Right forelimb (tissue), 1 donor: ENCODE results near the gene C1orf174.

ENCODE experiments used
- DNase-seq: peaks from one replicate; pipeline ENCODE4 v3.0.0-alpha.2; 2018

C1orf174 gene

DNA sequence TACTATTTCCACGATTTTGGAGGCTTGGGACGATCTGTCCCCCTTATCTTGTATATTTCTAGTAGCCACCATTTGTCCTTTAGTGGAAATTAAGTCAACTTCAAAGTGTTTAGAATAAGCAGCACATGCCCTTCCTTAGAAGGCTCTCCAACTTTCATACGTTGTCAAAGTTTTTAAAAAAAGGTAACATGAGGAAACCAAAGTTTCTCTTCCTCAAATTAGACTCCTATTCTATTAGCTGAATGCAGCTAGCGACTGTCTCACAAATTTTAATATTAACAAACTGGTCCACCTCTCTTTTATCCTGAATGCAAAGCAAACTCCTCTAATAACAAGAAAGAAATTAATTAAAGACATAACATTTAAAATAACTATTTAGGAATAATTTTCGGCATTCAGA lies 6.9 kb downstream of the C1orf174 start:
- no peak for DNase-seq

DNA sequence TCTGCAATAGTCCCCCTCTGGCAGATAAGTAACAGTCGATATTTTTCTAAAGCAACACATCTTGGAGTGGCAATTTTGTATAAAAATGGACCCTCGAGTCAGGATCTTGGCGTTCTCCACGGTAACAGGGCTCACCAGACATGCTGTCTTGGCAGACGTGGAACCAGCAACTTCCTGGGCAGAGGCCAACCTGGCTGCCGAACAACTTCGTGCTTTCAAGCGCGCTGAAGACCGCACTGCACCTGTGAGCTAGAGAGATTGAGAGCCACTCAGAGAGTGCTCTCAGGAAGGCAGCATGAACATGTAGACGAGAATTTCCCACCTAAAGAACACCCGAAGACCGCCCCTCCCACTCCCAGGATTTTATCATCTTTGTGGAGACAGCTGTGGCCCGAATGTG lies 7.3 kb downstream of the C1orf174 start:
- DNase-seq = no peak

DNA sequence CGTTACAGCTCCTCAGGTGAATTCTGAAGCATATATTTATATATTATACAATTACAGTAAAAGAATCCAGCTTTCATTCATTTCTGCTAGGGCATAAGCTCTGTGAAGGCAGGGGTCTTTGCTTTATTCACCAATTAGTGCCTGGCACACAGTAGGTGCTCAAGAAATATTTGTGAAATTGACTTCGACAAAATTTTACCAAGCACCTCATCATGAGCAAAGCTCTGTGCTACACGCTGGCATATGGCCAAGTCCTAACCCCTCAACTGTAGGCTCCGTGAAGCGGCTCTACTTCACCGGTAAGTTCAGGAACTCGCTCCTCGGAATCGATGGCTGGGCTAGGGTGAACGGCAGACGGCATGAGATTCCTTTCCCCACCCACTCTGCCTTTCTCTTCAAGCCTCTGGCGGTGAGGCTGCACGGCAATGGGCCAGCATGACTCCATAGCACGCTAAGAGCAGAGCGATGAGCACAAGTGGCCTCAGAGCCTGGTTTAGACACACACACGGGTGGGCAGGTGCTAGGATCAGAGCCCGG lies 8.7 kb downstream of the C1orf174 start:
- DNase-seq = no peak

DNA sequence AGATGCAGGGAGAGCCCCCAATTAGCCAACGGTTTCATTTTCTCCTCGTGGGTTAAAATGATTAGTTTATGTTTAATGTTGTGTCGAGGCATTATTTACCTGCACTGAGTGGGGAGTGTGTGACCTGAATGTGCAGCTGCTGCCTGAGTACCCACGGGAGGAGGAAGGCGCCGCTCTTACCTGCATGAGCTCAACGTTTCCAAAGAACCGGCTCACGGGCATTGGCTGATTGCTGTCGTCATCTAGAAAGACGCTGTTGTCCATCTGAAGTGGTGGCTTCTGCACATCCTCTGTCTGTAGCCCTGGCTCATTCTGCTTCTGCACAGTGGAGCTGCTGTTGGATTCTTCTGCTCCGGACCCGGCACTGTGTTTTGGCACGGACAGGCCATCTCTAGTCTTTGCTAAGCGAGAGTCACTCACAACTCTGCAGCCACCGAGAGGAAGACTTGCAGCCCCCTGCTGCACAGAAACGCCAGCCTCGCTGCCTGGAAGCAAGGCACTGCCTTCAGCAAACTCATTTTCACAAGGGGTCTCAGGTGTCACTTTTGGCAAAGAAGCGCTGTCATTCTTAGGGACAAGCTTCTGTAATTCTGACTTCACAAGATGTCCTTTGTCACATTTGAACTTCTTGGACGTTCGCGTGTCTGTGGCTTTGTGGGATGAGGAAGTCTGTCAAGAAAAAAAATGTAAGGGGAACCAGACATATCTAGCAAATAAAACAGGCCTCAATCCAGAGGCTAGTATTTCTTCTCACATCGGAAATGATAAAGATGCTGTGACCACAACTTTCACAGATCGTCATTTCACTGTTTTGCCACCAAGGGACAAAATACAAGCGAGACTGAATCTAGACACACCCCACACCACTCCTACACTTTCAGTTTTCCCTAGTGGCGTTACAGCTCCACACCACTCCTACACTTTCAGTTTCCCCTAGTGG lies 9.4 kb downstream of the C1orf174 start:
- DNase-seq = no peak

DNA sequence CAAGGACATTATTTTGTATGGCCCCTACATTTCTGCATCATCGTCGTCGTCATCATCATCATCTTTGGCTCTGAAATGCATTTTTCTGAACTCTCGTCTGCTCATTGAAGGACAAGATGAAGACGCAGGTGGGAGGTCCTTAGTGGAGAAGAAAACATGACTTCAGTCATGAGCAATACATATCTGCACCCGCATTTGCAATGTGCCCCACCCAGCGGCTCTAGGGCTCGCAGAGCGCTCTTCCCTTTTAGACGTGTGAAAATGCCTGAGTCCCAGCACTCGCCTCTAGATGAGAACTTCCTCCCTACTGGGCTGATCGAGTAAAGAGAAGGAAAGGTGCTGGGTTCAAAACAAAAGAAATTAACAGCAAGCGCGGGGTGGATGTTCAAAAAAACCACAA lies 10.1 kb downstream of the C1orf174 start:
- no peak for DNase-seq

DNA sequence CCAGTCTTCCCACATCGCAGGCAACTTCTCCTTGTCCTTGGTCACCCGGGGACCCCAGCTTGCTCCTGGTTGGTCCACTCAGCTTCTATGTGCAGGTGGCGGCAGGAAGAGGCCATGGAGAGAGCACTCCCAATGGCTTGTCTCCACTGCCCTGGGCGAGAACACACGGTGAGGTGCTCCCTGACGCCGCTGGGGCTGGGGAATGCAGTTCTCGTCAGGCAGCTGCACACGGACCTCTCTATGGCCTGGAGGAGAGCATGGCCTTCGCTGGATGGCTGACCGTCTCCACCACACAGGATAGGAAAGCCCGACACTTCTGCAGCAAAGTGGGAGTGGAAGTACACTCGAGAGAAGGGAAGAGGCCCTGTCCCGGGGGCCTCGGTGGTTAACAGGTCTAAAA lies 11.8 kb downstream of the C1orf174 start:
- DNase-seq = no peak

DNA sequence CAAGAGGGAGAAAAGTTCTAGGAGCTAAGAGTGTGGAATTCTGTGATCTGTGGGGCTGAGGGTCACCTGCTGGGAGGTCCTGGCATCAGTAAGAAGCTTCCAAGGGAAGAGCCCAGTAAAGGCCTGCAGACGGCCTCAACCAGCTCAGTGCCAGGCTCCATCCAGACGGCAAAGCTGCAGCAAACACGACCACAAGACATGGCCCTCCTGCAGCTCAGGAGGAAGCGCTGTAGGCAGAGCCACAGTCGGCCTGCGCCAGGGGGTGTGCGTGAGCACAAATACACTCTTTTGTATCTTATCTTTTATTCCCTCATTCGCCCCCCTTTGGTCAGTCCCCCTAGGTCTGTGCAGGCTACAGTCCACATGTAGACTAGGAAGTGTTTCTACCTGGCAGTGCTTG lies 13.4 kb downstream of the C1orf174 start:
- DNase-seq = no peak

DNA sequence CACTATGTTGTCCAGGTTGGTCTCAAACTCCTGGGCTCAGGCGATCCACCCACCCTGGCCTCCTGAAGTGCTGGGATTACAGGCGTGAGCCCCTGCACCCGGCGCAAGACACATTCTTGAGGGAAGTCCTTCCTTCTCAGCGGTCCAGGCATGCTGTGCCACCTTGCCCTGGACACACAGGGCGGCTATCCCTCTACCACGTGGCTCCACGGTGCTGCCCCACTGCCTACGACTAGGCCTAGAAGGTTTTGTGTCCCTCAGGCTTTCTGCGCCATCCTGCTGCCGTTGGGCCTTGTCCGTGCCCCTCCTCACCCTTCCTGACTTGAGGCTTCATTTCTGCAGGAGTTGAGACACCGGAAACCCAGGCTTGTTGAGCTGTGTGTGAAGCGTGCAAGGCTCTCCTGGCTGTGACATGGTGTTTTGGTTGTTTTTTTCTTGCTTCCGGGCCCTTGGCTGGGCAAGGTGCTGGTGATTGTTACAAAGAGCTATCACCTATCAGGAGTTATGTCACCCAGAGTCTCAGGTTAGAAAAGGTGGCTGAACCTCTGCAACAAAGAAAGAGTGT lies 13.9 kb downstream of the C1orf174 start:
- no peak for DNase-seq

DNA sequence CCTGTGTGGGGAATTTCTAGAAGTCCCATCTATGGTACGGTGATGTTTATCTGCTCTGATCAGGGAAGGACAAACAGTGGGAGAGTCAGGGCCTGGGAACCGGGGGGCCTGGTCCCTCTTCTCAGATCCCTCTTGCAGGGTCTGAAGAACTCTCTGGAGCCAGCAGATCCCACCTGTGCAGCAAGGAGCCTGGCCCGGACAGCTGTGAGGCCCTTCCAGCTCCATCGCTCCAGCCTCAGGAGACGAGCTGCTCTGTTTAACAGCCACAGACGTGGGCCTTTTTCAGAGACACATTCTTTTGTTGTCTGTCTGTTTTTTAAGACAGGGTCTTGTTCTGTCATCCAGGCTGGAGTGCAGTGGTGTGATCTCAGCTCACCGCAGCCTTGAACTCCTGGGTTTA lies 14.5 kb downstream of the C1orf174 start:
- no peak for DNase-seq

DNA sequence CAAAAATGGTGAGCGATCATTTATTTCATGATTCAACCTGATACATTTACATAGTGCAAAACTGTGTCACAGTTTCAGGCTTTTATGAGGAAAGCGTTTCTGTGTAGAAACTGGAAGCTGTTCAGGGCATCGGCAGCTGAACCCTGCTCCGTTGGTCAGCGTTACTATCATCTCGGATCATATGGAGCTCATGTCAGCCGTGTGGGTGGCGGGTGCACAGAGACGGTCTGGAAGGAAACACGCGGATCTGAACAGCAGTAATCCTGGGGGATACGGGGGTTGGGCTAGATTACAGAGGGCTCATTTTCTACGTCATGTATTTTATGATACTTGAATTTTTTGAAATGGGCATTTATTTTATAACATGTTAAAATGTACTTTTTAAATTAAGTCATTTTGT lies 15.1 kb downstream of the C1orf174 start:
- no peak for DNase-seq

DNA sequence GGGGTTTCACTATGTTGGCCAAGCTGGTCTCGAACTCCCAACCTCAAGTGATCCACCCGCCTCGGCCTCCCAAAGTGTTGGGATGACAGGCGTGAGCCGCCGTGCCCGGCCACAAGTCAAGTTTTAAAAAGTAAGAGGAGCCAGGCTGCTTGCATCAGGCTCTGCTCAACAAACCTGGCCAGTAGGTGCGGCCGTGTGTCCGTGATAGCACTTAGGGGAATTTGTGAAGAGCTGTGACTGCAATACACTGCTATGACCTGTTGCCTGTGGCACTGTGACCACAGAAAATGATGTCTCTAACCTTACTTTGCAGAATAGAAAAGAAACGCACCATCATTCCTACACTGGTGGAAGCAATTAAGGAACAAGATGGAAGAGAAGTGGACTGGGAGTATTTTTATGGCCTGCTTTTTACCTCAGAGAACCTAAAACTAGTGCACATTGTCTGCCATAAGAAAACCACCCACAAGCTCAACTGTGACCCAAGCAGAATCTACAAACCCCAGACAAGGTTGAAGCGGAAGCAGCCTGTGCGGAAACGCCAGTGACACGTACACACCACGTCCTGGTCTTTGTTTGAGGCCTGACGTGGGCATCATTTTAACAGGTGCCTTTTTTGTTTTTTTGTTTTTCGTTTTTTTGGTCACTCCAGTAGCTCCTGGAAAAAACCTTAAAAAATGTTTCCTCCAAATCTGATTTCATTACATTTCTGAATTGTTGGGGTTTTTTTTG lies 16.7 kb downstream of the C1orf174 start:
- no peak for DNase-seq

DNA sequence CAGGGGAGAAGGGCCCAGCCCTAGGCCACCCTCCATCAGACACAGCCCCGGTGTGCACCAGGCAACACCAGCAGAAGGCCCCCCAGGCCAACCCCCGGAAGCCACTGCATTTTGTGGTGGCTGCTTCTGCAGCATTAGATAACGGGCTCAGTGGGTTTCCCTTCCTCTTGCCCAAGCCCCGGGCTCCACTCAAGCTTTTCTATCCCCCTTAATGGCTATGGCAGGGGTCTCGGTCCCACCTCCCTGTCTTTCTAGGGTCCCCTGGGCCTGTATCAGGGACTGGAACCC lies 18.9 kb downstream of the C1orf174 start:
- DNase-seq = no peak

DNA sequence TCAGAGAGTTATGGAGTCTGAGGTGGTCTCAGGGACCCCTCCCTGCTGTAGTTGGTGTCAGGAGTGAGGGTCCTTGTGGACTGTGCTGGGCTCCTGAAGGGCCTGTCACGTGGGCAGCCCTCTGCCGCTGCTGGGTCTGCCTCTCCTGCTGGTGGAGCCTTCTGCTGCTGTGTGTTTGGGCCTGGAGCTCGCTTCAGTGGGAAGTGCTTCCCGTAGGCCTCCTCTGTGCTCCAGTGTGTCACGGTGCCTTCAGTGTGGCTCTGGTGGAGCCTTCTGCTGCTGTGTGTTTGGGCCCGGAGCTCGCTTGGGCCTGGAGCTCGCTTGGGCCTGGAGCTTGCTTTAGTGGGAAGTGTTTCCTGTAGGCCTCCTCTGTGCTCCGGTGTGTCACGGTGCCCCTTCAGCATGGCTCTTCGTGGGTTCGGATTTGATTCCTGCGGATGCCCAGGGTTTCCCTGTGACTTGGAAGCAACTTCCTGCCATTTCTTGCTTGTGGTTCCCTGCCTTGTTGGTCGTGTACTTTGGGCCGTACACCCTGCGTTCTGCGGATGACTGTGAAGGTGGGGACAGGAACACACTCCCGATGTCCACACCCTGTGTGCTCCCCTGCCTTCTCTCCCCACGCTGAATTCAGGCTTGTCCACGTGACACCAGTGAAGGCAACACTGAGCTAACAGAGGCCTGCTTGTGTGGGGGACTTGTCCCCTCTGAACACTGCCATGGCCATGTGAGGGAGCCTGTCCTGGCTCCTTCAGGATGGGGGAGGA lies 19.5 kb downstream of the C1orf174 start:
- DNase-seq = no peak

DNA sequence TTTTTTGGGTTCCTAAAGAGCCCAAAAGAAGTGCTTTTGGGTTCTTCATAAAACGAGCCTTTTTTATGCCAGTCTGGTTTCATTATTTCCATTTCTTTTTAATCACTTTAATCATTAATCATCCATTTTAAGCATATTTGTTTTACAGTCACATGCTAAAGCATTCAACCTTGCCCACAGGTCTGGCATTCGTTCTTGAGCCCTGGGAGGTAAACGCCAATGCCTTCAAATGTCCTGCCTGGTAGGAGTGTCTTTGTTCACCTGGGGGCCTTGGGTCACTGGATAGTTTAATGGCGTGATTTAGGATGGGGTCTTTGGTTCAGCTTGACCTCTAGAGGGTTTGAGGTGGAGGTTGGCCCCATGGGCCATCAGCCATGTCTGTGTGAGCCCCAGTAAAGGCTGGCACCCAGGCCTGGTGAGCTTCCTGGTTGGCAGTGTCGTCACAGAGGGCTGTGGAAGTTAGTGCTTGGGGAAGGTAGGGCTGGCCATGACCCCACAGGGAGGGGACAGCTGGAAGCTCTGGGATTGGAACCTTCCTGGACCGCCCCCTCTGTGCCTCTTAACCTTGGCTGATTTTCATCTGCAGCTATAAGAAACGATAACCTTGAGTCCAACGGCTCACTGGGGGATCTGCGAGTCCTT lies 20.2 kb downstream of the C1orf174 start:
- DNase-seq = no peak

DNA sequence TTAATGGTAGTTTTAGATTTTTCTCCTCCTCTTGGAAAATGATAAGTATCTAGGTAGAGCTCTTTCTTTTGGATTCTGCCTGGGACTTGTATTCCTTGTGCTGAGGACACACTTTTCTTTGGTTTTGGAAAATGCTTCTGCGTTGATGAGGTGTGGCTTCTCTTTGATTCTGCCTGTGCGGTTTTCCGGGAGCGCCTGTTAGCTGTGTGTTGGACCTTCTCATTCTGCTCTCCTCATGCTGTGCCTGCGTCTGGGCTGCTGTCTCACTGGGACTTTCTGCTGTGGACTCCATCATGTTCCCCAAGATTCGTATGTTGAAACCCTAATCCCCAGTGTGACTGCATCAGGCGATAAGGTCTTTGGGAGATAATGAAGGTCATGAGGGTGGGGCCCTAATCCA lies 21.0 kb downstream of the C1orf174 start:
- no peak for DNase-seq

DNA sequence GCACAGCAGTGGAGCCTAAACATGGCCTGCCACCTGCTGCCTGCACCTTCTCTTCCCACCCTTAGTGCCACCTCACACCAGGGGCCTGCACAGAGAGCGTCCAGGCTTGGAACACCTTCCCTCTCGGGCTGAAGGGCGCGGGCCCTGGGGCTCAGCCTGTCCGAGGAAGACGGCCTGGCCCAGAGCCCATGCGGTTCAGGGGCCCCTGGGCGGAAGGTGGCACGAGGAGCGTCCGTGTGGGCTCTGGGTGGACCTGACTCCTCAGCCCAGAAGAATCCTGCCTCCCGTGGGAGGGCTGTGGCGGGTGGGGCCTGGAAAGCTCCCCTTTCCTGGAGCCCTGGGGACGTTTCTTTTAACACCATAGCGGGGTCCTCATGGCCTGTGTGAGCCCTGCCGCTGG lies 23.4 kb downstream of the C1orf174 start:
- DNase-seq = no peak

DNA sequence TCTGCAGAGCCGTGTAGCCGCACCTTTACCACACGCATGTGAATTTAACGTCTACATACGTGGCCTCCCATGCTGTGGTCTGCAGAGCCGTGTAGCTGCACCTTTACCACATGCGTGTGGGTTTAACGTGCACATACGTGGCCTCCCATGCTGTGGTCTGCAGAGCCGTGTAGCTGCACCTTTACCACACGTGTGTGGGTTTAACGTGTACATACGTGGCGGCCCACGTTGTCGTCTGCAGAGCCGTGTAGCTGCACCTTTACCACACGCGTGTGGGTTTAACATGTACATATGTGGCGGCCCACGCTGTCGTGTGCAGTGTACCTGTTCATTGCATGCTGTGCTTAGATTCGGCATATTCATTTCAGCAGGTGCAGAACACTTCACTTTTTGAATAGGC lies 25.3 kb downstream of the C1orf174 start:
- DNase-seq = no peak

DNA sequence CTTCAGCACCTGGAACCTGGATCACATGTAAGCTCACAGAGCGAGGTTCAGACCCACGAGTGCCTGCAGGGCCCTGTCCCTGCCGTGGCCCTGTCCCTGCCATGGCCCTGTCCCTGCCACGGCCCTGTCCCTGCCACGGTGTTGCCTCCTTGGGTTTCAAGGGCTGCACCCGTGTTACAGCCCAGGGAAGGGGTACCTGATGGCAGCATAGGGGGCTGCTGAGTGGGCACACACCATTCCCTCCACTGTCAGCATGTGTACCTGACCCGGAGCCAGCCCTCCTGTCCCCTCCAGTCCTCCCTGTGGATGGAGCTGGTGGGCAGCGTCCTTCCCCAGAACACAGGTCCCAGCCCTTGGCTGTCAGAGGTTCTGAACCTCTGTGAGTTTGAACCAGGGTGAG lies 27.5 kb downstream of the C1orf174 start:
- no peak for DNase-seq

DNA sequence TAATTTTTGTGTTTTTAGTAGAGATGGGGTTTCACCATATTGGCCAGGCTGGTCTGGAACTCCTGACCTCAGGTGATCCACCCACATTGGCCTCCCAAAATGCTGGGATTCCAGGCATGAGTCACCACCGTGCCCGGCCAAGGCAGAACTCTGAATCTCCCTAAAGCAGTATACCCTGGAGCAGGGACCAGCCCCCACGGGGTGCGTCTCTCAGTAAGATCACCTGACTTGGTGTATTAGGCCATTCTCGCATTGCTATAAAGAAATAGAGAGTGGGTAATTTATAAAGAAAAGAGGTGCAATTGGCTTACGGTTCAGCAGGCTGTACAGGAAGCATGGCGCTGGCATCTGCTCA lies 28.6 kb downstream of the C1orf174 start:
- no peak for DNase-seq

DNA sequence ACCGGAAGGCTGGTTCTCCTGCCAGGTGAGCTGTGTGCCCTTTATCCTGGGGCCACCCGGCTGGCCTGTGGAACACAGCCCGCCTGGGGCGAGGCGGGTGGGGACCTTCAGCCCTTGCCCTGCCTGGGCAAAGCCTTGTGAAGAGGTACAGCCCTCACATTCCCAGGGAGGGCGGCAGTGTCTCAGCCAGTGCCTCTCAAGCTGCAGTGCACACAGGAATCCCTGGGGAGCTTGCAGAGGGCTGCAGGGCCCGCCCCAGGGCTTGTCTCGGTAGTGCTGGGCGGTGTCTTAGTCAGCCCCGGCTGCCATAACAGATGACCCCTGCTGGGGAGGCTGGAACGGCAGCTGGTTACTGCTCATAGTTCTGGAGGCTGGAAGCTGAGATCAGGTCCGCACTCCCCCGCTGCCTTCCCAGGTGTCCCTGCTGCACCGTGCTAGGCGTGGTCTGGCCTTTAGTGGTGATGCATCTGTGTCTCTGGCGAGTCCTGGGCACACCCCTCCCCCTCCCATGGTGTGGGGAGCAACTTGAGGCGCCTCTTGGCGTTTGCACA lies 30.2 kb downstream of the C1orf174 start:
- no peak for DNase-seq

DNA sequence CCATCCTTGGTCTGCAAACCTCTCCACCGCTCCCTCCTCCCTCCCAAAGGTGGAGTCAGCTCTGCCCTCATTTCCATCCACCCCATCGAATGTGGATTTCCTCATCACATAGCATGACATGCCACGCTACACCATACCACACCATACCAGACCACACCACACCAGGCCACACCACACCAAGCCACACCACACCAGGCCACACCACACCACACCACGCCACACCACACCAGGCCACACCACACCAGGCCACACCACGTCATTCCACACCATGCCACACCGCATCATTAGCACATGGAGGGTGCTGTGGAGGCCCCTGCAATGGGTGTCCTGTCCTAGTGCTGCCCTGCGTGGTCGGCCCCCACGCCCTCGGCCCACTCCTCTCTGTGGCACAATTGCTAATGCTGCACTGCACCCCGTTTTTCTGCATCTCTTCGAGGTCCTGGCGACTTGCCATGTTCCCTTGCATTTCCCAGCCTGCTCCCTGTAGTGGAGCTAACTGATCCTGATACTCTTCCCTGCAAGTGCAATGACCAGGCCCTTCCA lies 31.5 kb downstream of the C1orf174 start:
- DNase-seq = no peak

DNA sequence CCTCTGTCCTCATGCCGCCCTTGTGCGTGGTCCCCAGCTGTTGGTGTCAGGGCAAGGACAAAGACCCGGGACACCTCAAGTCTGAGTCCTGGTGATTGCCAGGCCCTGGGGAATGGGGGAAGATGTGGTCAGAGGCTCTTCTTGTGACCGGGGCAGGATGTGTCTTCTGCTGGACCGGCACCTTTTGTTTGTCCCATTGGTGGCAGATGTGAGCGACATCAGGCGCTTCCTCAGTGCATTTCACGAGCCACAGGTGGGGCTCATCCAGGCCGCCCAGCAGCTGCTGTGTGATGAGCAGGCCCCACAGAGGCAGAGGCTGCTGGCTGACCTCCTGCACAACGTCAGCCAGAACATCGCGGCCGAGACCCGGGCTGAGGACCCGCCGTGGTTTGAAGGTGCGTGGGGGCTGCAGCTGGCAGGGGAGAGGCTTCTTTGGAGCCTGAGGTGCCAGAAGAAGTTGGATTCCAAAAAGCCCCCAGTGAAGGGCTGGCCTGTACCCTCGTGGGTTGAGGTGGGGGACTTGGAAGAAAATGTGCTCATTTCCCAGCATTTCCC lies 34.4 kb downstream of the C1orf174 start:
- no peak for DNase-seq
